Keratinocyte (primary cell): ENCODE results near the gene NXPH4. TPM values are rescaled to one million over a fixed set of nuclear protein-coding genes. Genes with fewer than 3 reads are reported as not detected.

Experiments
- DNase-seq: peaks from one replicate; pipeline ENCODE4 v3.0.0-alpha.2; 2011; ENCODE audit warnings: low read depth, missing footprints, low spot score
- FAIRE-seq: peaks from 2 replicates; lab custom pipeline; 2011; peaks lifted over from hg19 to GRCh38; lab: Jason Lieb, UNC
- H2AFZ ChIP-seq: 2 replicates; pipeline ENCODE4 v1.6.0; 2012; ENCODE audit warnings: low read length, control low read depth, inconsistent platforms; ENCODE audit not compliant: control insufficient read depth
- H3K27ac ChIP-seq: 2 replicates; pipeline ENCODE4 v1.5.1; 2011; ENCODE audit warnings: low read length; ENCODE audit not compliant: control insufficient read depth, insufficient read depth
- H3K27me3 ChIP-seq: 3 replicates; pipeline ENCODE4 v1.6.0; 2011; ENCODE audit warnings: low read length; ENCODE audit not compliant: control insufficient read depth, insufficient read depth; ENCODE audit errors: extremely low read depth
- H3K36me3 ChIP-seq, 2 experiments: 2 replicates in 1 of 2; 3 replicates in 1 of 2; pipeline ENCODE4 v1.5.1; 2011; ENCODE audit warnings: low read length in 2 of 2, mild to moderate bottlenecking in 1 of 2; ENCODE audit not compliant: control insufficient read depth in 2 of 2, insufficient read depth in 2 of 2; ENCODE audit errors: extremely low read depth in 1 of 2
- H3K4me1 ChIP-seq: 3 replicates; pipeline ENCODE4 v1.5.1; 2011; ENCODE audit warnings: low read length; ENCODE audit not compliant: control insufficient read depth, insufficient read depth; ENCODE audit errors: extremely low read depth
- H3K4me2 ChIP-seq: 3 replicates; pipeline ENCODE4 v1.6.0; 2011; ENCODE audit warnings: low read depth, low read length; ENCODE audit not compliant: control insufficient read depth, insufficient read depth; ENCODE audit errors: extremely low read depth
- H3K4me3 ChIP-seq, 3 experiments: fragments of 200-600 bp in 1 of 3; sonication (generic) in 1 of 3; 2 replicates in 2 of 3; 3 replicates in 1 of 3; pipeline ENCODE4 v1.5.1; 2011 to 2016; ENCODE audit warnings: low read length in 3 of 3, mild to moderate bottlenecking in 3 of 3, control low read depth in 2 of 3, inconsistent platforms in 1 of 3, low read depth in 1 of 3, mixed read lengths in 1 of 3, mixed run types in 1 of 3, moderate library complexity in 1 of 3; ENCODE audit not compliant: control insufficient read depth in 2 of 3, insufficient read depth in 2 of 3; ENCODE audit errors: extremely low read depth in 1 of 3
- H3K79me2 ChIP-seq: 2 replicates; pipeline ENCODE4 v1.6.0; 2012; ENCODE audit warnings: low read length; ENCODE audit not compliant: control insufficient read depth, insufficient read depth
- H3K9ac ChIP-seq: 3 replicates; pipeline ENCODE4 v1.6.0; 2011; ENCODE audit warnings: low read length; ENCODE audit not compliant: control insufficient read depth, insufficient read depth; ENCODE audit errors: extremely low read depth
- H3K9me1 ChIP-seq: 3 replicates; pipeline ENCODE4 v1.6.0; 2011; ENCODE audit warnings: low read length; ENCODE audit not compliant: control insufficient read depth, insufficient read depth; ENCODE audit errors: extremely low read depth
- H3K9me3 ChIP-seq: 2 replicates; pipeline ENCODE4 v1.5.1; 2012; ENCODE audit warnings: low read depth, low read length; ENCODE audit not compliant: control insufficient read depth
- H4K20me1 ChIP-seq: 3 replicates; pipeline ENCODE4 v1.6.0; 2011; ENCODE audit warnings: low read length; ENCODE audit not compliant: control insufficient read depth, insufficient read depth; ENCODE audit errors: extremely low read depth
- EZH2 ChIP-seq: IDR thresholded peaks from one replicate; pipeline ENCODE4 v1.6.1; 2012; ENCODE audit warnings: inconsistent platforms, mild to moderate bottlenecking, low read length, moderate library complexity
- dilution Hi-C: fragments of 300-500 bp; cut with MboI; formaldehyde crosslinking; loops from one replicate; pipeline ENCODE4 v1.7.0; 2020; ENCODE audit warnings: low sequenced_read_pairs; ENCODE audit not compliant: extremely low pct_ligation_motif_present
- polyA plus RNA-seq, 5 experiments: library from polyadenylated mRNA; depleted of rRNA in 3 of 5; stranded (reverse) in 3 of 5; stranded (forward) in 1 of 5; unstranded in 1 of 5; fragments of >200 nt; gene quantifications; 1 replicate in 1 of 5; 2 replicates in 3 of 5; 3 replicates in 1 of 5; pipeline versions ENCODE4 v1.2.1 to v1.2.3, GENCODE V29; 2011 to 2012; ENCODE audit warnings: missing spikeins in 2 of 5, low read depth in 1 of 5, low replicate concordance in 1 of 5
- TF ChIP-seq, protein P1 (sequence below), 3 experiments: IDR thresholded peaks in 1 of 3; conservative IDR thresholded peaks in 1 of 3; optimal IDR thresholded peaks in 1 of 3; 2 replicates in 2 of 3; 3 replicates in 1 of 3; pipeline versions ENCODE3 to v1.5.1; 2011; ENCODE audit warnings: low read length in 3 of 3, mild to moderate bottlenecking in 3 of 3, moderate library complexity in 2 of 3, control low read depth in 1 of 3, inconsistent platforms in 1 of 3; ENCODE audit not compliant: insufficient read depth in 2 of 3; ENCODE audit errors: extremely low read depth in 1 of 3

NXPH4 gene
- polyA plus RNA-seq, 1 donor (not counting 4 experiments of a cell fraction or from before 2014, with no cell fraction given), result 0.97 TPM

DNA sequence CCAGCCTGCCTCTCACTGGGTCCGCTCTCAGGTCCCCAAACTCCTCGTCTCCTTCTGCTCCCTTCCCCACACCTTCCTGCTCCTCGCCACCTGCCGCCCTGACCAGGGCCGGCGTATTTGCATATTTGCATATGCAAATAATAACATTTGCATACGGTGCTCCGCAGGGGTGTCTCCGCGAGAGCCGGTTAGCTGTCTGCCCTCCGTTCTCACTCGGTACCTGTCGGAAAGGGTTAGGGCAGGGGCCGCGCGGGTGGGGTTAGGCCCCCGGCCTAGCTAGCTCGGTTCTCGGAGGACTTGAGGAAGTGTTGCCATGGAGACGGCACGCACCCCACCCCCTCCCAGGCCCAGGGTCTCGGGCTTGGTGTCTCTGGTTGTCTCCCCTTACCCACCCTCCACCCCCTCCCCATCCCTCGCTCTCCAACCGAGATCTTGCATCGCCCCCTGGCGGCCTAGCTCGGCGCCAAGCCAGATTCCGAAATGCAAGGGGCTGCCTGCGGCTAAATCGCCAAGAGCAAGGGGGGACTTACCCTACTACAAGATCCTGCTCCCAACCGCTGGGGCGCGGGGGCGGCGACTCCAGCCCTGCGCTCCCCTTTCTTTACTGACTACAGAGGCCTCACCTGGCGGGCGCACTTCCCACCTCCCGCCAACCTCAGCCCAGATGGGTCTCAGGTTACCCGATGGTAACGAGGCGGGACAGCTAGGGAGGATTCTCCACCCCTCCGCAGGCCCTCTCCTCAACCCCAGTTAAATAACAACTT is 26.3 kb downstream of the NXPH4 start:
- Histone ChIP-seq H3K79me2 (no peaks in the 10 kb centered on the region), H3K36me3 (peaks cover 0 to 3% of the 10 kb centered on the region in 2 experiments), H3K27ac (no peak overlapping the region), H3K4me1 (peaks cover 39% of the 10 kb centered on the region), H3K9me1 (no peaks in the 10 kb centered on the region), H3K27me3 (peaks cover 57% of the 10 kb centered on the region), H4K20me1 (no peaks in the 10 kb centered on the region), H2AFZ (no peak overlapping the region), H3K4me3 (peak overlapping the region in 2 of 3 experiments; percentile 55 to 66), H3K4me2 (peak overlapping the region; percentile 82), H3K9me3 (no peaks in the 10 kb centered on the region), H3K9ac (no peak overlapping the region)
- FAIRE-seq (no peak), DNase-seq (no peak)
- TF ChIP-seq EZH2, result no peak
- TF ChIP-seq, protein P1, sequence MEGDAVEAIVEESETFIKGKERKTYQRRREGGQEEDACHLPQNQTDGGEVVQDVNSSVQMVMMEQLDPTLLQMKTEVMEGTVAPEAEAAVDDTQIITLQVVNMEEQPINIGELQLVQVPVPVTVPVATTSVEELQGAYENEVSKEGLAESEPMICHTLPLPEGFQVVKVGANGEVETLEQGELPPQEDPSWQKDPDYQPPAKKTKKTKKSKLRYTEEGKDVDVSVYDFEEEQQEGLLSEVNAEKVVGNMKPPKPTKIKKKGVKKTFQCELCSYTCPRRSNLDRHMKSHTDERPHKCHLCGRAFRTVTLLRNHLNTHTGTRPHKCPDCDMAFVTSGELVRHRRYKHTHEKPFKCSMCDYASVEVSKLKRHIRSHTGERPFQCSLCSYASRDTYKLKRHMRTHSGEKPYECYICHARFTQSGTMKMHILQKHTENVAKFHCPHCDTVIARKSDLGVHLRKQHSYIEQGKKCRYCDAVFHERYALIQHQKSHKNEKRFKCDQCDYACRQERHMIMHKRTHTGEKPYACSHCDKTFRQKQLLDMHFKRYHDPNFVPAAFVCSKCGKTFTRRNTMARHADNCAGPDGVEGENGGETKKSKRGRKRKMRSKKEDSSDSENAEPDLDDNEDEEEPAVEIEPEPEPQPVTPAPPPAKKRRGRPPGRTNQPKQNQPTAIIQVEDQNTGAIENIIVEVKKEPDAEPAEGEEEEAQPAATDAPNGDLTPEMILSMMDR (optimal IDR thresholded peaks at IDR 0.05 in 1 of 3, IDR thresholded peaks at IDR 0.05 in 1 of 3, conservative IDR thresholded peaks at IDR 0.05 in 1 of 3; ENCODE audit: extremely low read depth in 1 of 3, insufficient read depth in 2 of 3, low read length in 3 of 3), result peak in 2 of 3 experiments; percentile 35 to 80
- dilution Hi-C loops, result no loop called here

DNA sequence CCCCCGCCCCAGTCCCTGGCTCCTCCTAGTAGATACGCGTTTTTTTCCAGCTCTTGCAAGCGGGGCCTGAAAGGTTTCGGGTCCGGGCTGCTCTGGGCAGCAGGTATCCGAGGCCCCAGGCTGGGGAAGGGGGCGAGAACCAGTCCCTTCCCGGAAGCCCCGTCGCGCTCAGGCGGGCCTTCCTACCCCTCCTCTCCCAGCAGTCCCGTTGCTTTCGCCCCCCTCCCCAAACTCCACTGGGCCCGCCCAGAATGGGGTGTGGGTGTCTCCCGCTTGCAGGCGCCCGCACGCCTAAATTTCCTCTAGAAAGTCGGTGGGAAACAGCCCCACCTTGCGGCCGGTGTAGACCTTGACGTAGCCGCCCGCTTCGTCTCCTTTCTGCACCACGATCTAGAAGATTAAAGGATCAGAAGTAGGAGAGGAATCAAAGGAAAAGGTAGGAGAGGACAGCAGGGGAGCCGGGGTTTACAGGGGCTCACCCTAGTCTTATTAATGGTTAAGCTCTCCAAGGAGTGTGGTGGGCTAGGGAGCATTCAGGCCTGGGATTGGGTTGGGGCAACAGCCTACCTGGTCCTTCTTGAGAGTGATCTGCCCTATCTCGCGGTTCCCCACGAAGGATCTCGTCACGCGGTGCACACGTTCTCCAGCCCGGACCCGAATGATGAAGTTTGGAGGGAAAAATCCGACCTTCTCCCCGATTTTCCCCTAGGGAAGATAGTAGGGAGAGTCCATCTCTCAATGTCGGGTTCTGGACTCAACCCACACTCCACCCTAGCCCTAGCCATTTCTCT is 27.1 kb downstream of the NXPH4 start:
- H3K9ac ChIP-seq, result peak overlapping the region; percentile 28
- H3K9me1 ChIP-seq, result no peaks in the 10 kb centered on the region
- H3K9me3 ChIP-seq, result no peaks in the 10 kb centered on the region
- peak overlapping the region; percentile 43 for H2AFZ ChIP-seq
- TF ChIP-seq, protein P1 (optimal IDR thresholded peaks at IDR 0.05 in 1 of 3, IDR thresholded peaks at IDR 0.05 in 1 of 3, conservative IDR thresholded peaks at IDR 0.05 in 1 of 3; ENCODE audit: extremely low read depth in 1 of 3, insufficient read depth in 2 of 3, low read length in 3 of 3), result peak in 2 of 3 experiments; percentile 82 to 86
- peak; percentile 69 for TF ChIP-seq EZH2
- FAIRE-seq (peak; percentile 29), DNase-seq (no peak)
- H3K4me2 ChIP-seq, result peak overlapping the region; percentile 82
- dilution Hi-C loops, result no loop called here
- H4K20me1 ChIP-seq, result no peaks in the 10 kb centered on the region
- no peaks in the 10 kb centered on the region for H3K79me2 ChIP-seq
- peaks cover 30% of the 10 kb centered on the region for H3K4me1 ChIP-seq
- peak overlapping the region in 2 of 3 experiments; percentile 55 to 66 for H3K4me3 ChIP-seq
- no peak overlapping the region for H3K27ac ChIP-seq
- H3K36me3 ChIP-seq, result peaks cover 0 to 3% of the 10 kb centered on the region in 2 experiments
- H3K27me3 ChIP-seq, result peaks cover 55% of the 10 kb centered on the region
